ENCODE measurements around the gene VPS37C. TPM values are rescaled to one million over a fixed set of nuclear protein-coding genes. Genes with fewer than 3 reads are reported as not detected.

The VPS37C gene
- total and polyA plus RNA-seq, 9 of the 15 experiments (the other 6 are each of a cell fraction or from before 2014, with no cell fraction given) = 0.62 to 29.8 (median 11.5) TPM

GRCh38 chr11:61186504-61186903, 25.3 kb upstream of the VPS37C start:
- POLR2A ChIA-PET = interaction anchor here (0.6 to 1.2 kb wide), 4 partner anchors 9 to 360 kb away, joined by 3 read pairs; no protein-coding TSS in a partner anchor

More at GRCh38 chr11:61186504-61186903, 25.3 kb upstream of the VPS37C start:
- no TSS peak for BruUV-seq (replicated peaks)
- peaks cover 3 to 15% of the 10 kb centered on the region in 2 experiments; a peak in 3 of 5 replicates for H3K27me3 ChIP-seq (ENCODE audit: control insufficient read depth in 2 of 2, insufficient read depth in 2 of 2, low read length in 2 of 2)
- DNase-seq (ENCODE audit: extremely low read depth in 1 of 4, low spot score in 3 of 4) (no peak), ATAC-seq (no peak), FAIRE-seq (no peak)
- no peaks in the 10 kb centered on the region for H3K9me1 ChIP-seq (ENCODE audit: control insufficient read depth, insufficient read depth, low read length)
- intact Hi-C loops (cut with micrococcal nuclease) (loop anchor here (2.0 to 5.0 kb wide), 2 partner anchors 109 to 356 kb away; no protein-coding TSS in a partner anchor), in situ Hi-C loops (cut with MboI) (no loop called here)
- H3K9me3 ChIP-seq (replicated peaks; ENCODE audit: control insufficient read depth, insufficient read depth, low read depth, low read length) = no peaks in the 10 kb centered on the region
- peak; percentile 84 for TF ChIP-seq RAD51 (IDR thresholded peaks at IDR 0.05; ENCODE audit: borderline replicate concordance, low read depth)
- no peak for TF ChIP-seq MLX (CRISPR knock-in tag; conservative IDR thresholded peaks at IDR 0.05)
- peak; percentile 70; the same call in 1 of the 2 replicates for TF ChIP-seq TOE1 (IDR thresholded peaks at IDR 0.05; ENCODE audit: borderline replicate concordance)
- no peak for TF ChIP-seq TOE1 (CRISPR knock-in tag; IDR thresholded peaks at IDR 0.05; ENCODE audit: borderline replicate concordance, low read depth)
- TF ChIP-seq USF1 (CRISPR knock-in tag; IDR thresholded peaks at IDR 0.05) = peak; percentile 63
- TF ChIP-seq TFE3 (CRISPR knock-in tag; IDR thresholded peaks at IDR 0.05) = peak; percentile 92
- TF ChIP-seq CBFA2T2 (conservative IDR thresholded peaks at IDR 0.05) = peak; percentile 51
- TF ChIP-seq TAF9B (IDR thresholded peaks at IDR 0.05; ENCODE audit: partially characterized antibody) = no peak
- no peak for TF ChIP-seq NR1H2 (CRISPR knock-in tag; IDR thresholded peaks at IDR 0.05)
- TF ChIP-seq USF2 (CRISPR knock-in tag; IDR thresholded peaks at IDR 0.05) = peak; percentile 48; the same call in 1 of the 2 replicates
- CTCF ChIA-PET (ENCODE audit: low intra/inter-chr PET ratio) = interaction anchor here (1.9 kb wide), 1 partner anchor 216 kb away, joined by 11 read pairs; no protein-coding TSS in a partner anchor
- H3K4me3 ChIP-seq = no peak overlapping the region
- no peaks in the 10 kb centered on the region for H3K36me3 ChIP-seq (ENCODE audit: control insufficient read depth, insufficient read depth, low read length)
- no peaks in the 10 kb centered on the region; a peak in 1 of 5 replicates for H3K4me1 ChIP-seq (replicated peaks in 1 of 2; ENCODE audit: control insufficient read depth in 2 of 2, insufficient read depth in 2 of 2, low read length in 2 of 2)
- no peaks in the 10 kb centered on the region for H4K20me1 ChIP-seq (replicated peaks; ENCODE audit: control insufficient read depth, insufficient read depth, low read length)
- no peak overlapping the region for H3K9ac ChIP-seq (ENCODE audit: insufficient read depth in 1 of 2, low read depth in 2 of 2, low read length in 2 of 2)
- H2AFZ ChIP-seq (ENCODE audit: low read depth, low read length) = no peak overlapping the region
- WGBS (ENCODE audit: insufficient coverage, low coverage, missing lambda C conversion rate) = 34% methylated on average over 8 of the region's 8 CpGs
- H3K79me2 ChIP-seq (ENCODE audit: control insufficient read depth, insufficient read depth, low read length) = no peaks in the 10 kb centered on the region
- H3K4me2 ChIP-seq (ENCODE audit: insufficient read depth, low read length) = no peak overlapping the region
- H3K27ac ChIP-seq (ENCODE audit: extremely low read depth, low read depth, low read length) = no peak overlapping the region
